Suprapubic skin (tissue), 4 donors: ENCODE measurements around the gene RBM19.

ENCODE experiments used
- POLR2A ChIP-seq, 2 donors: fragments of 450-650 bp; IDR thresholded peaks; one replicate each; pipeline ENCODE4 v1.6.1; 2017; ENCODE audit warnings: antibody characterized with exemption in 2 of 2, mild to moderate bottlenecking in 2 of 2, moderate library complexity in 2 of 2
- POLR2AphosphoS5 ChIP-seq, 3 donors: sonication (generic); formaldehyde crosslinking; IDR thresholded peaks; one replicate each; pipeline ENCODE4 v1.6.1; 2017; ENCODE audit warnings: antibody characterized with exemption in 3 of 3

- no peak for TF ChIP-seq POLR2AphosphoS5 (IDR thresholded peaks at IDR 0.05)
- TF ChIP-seq POLR2A (IDR thresholded peaks at IDR 0.05) = no peak
These were observed 8.5 kb downstream of the RBM19 start for GRCh38 chr12:113957627-113958026.
